ENCODE data around the gene IER5.

The IER5 gene

DNA sequence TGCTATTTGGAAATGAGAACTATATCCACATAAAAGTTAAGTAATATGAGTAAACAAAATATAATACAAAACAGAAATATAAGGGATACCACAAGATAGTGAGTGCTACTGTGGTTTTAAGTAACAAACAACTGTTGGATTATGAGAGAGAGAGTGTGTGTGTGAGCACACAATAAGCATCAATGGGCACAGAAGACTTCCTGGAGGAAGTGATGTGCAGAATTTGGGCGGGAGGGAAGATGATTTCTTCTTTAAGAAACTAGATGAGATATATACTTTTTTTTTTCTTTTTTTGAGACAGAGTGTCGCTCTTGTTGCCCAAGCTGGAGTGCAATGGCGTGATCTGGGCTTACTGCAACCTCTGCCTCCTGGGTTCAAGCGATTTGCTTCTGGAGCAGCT, 7.9 kb upstream of the IER5 start:
- Mint-ChIP-seq H3K4me3 (no peak overlapping the region), H3K9me3 (no peaks in the 10 kb centered on the region), H3K4me1 (no peaks in the 10 kb centered on the region), H3K36me3 (ENCODE audit: low read depth) (no peaks in the 10 kb centered on the region), H3K27me3 (ENCODE audit: low read depth) (peaks cover 4% of the 10 kb centered on the region), H3K27ac (no peak overlapping the region)
- TF ChIP-seq, protein P1, sequence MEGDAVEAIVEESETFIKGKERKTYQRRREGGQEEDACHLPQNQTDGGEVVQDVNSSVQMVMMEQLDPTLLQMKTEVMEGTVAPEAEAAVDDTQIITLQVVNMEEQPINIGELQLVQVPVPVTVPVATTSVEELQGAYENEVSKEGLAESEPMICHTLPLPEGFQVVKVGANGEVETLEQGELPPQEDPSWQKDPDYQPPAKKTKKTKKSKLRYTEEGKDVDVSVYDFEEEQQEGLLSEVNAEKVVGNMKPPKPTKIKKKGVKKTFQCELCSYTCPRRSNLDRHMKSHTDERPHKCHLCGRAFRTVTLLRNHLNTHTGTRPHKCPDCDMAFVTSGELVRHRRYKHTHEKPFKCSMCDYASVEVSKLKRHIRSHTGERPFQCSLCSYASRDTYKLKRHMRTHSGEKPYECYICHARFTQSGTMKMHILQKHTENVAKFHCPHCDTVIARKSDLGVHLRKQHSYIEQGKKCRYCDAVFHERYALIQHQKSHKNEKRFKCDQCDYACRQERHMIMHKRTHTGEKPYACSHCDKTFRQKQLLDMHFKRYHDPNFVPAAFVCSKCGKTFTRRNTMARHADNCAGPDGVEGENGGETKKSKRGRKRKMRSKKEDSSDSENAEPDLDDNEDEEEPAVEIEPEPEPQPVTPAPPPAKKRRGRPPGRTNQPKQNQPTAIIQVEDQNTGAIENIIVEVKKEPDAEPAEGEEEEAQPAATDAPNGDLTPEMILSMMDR (IDR thresholded peaks at IDR 0.05; ENCODE audit: unreplicated experiment in 3 of 3) = no peak

DNA sequence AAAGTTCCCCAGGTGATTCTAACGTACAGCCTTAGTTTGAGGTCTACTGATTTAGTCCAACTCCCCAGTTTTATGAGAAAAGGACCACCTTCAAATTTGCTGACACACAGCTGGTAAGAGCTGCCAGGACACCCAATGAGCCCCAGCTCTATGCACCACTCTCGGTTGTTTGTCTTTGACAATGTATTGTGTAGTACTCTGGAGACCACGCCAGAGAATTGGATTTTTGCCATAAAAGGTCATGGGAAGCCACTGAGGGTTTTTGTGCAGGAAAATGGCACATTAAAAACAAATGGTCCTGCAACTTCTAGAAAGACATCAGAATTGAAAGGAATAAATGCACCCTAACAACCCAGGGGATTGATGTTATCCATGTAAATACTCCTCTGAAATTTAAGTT, 7.1 kb upstream of the IER5 start:
- peaks cover 9% of the 10 kb centered on the region for H3K27me3 Mint-ChIP-seq (ENCODE audit: low read depth)

DNA sequence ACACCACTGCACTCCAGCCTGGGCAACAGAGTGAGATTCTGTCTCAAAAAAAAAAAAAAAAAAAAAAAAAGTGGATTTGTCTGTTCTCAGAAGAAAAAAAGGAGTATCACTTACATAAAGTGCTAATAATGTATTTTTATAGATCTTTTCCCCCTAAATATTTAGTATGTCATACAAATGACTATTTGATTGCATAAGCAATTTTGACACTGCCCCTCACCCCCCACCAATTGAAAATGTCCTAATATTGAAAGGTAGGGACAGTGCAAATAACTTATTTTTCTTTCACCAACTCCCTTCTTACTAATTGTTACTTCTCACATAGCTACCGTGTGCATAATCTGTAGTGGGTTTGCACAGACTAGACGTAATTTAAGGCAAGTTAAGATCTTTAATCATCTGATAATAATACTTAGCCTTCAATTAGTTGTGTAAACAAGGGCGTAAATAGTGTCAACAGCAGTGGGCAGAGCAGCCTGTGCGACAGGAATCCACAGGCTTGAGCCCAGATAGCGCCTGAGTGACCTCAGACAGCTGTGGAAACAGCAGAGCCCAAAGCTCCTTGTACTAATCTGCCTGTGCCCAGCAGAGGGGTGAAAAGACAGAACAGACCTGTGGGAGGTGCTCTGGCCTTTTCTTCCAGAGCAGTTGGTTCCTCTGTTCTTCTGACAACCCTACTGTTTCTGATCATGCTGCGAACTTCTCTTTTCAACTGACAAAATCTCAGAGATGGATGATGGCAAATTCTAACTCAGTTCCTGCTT, 4.5 kb upstream of the IER5 start:
- no peak overlapping the region for H3K4me3 Mint-ChIP-seq
- no peaks in the 10 kb centered on the region for H3K4me1 Mint-ChIP-seq
- H3K36me3 Mint-ChIP-seq (ENCODE audit: low read depth) = no peaks in the 10 kb centered on the region
- H3K27me3 Mint-ChIP-seq (ENCODE audit: low read depth) = peaks cover 12% of the 10 kb centered on the region
- TF ChIP-seq, protein P1 (IDR thresholded peaks at IDR 0.05; ENCODE audit: unreplicated experiment in 3 of 3) = peak in 2 of 3 experiments; percentile 33 to 45
- peak overlapping the region in 2 of 3 experiments; percentile 7 to 10 for H3K27ac Mint-ChIP-seq
- no peaks in the 10 kb centered on the region for H3K9me3 Mint-ChIP-seq

More for the DNA sequence above, 7.1 kb upstream of the IER5 start:
- Mint-ChIP-seq H3K9me3 (no peaks in the 10 kb centered on the region), H3K4me3 (no peak overlapping the region), H3K27ac (no peak overlapping the region), H3K4me1 (no peaks in the 10 kb centered on the region), H3K36me3 (ENCODE audit: low read depth) (no peaks in the 10 kb centered on the region)
- TF ChIP-seq, protein P1 (IDR thresholded peaks at IDR 0.05; ENCODE audit: unreplicated experiment in 3 of 3) = no peak

DNA sequence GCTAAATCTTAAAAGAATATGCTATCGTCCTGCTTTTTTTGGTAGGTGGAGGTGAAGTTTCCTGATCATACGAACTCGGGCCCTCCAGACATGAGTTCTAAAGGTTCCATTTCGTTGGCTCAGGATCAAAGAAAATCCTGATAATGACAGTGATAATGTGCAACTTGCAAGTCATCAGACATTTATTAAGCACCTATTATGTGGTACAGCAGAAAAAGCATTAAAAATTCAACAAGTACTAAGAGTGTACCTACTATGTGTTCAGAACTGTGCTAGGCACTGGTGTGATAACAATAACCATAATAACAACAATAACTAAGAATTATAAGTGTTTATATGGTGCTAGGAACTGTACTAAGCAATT, 3.9 kb upstream of the IER5 start:
- Mint-ChIP-seq H3K36me3 (ENCODE audit: low read depth) (no peaks in the 10 kb centered on the region), H3K4me1 (no peaks in the 10 kb centered on the region), H3K4me3 (no peak overlapping the region)

DNA sequence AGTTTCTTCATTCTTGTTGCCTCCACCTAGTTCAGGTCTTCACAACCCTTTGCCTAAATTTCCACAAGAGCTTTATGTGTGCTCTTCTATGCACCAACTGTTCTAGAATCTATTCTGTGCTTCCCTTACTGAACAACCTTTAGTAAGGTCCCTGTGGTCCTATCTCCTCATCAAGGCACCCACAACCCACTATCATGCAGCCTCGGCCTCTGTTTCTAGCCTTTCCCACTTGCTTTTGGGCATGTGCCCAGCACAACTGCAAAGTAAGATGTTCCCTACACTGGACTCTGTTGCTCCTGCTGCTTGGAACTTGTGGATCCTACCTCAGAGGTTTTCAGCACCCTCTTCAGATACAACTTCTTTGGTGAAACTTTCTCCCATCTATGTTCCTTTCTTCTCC, 2.4 kb upstream of the IER5 start:
- Mint-ChIP-seq H3K4me3 (no peak overlapping the region), H3K36me3 (ENCODE audit: low read depth) (no peaks in the 10 kb centered on the region), H3K27me3 (ENCODE audit: low read depth) (peaks cover 12% of the 10 kb centered on the region), H3K27ac (no peak overlapping the region), H3K9me3 (no peaks in the 10 kb centered on the region), H3K4me1 (peaks cover 14% of the 10 kb centered on the region)
- TF ChIP-seq, protein P1 (IDR thresholded peaks at IDR 0.05; ENCODE audit: unreplicated experiment in 3 of 3) = no peak

More for the DNA sequence above, 3.9 kb upstream of the IER5 start:
- H3K9me3 Mint-ChIP-seq = no peaks in the 10 kb centered on the region
- H3K27ac Mint-ChIP-seq = no peak overlapping the region
- TF ChIP-seq, protein P1 (IDR thresholded peaks at IDR 0.05; ENCODE audit: unreplicated experiment in 3 of 3) = no peak
- peaks cover 12% of the 10 kb centered on the region for H3K27me3 Mint-ChIP-seq (ENCODE audit: low read depth)

DNA sequence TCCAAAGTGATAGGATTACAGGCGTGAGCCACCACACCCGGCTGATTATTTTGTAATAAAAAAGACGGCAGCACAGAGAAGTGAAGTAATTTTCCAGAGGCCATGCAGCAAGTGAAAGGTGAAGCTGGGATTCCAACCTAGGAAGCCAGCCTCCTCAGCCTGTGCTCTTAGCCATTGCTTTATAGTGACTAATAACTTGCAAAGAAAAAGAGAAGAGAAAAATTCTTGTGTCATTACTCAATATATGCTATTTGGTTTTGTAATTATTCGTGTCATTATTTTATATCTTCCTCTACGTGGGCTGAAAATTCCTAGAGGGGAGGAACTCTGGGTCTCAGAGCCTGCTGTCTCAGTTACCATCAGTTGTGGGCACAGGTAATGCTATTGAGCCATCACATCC, 1.6 kb upstream of the IER5 start:
- Mint-ChIP-seq H3K4me3 (peak overlapping the region in 1 of 3 experiments; percentile 99), H3K27ac (no peak overlapping the region), H3K9me3 (no peaks in the 10 kb centered on the region), H3K27me3 (ENCODE audit: low read depth) (peaks cover 12% of the 10 kb centered on the region), H3K36me3 (ENCODE audit: low read depth) (no peaks in the 10 kb centered on the region), H3K4me1 (peaks cover 23% of the 10 kb centered on the region)
- TF ChIP-seq, protein P1 (IDR thresholded peaks at IDR 0.05; ENCODE audit: unreplicated experiment in 3 of 3) = no peak

Measured in nephron (organoid).